Bronchial epithelial cell (primary cell): Measurements from ENCODE around the gene EXOSC10. TPM values are rescaled to one million over a fixed set of nuclear protein-coding genes. Genes with fewer than 3 reads are reported as not detected.

Source experiments
- DNase-seq: peaks from one replicate; pipeline ENCODE4 v3.0.0-alpha.2; 2010; ENCODE audit warnings: low read depth
- FAIRE-seq: peaks from 2 replicates; lab custom pipeline; 2011; peaks lifted over from hg19 to GRCh38; lab: Jason Lieb, UNC
- H3K27me3 ChIP-seq: 2 replicates; pipeline ENCODE4 v1.5.1; 2011; ENCODE audit warnings: low read length; ENCODE audit not compliant: control insufficient read depth, insufficient read depth
- H3K36me3 ChIP-seq: 2 replicates; pipeline ENCODE4 v1.5.1; 2011; ENCODE audit warnings: low read length; ENCODE audit not compliant: control insufficient read depth, insufficient read depth
- H3K4me3 ChIP-seq: 2 replicates; pipeline ENCODE4 v1.5.1; 2011; ENCODE audit warnings: mild to moderate bottlenecking, low read depth, low read length, control low read depth
- total RNA-seq: library from RNA; depleted of rRNA; stranded (reverse); fragments of >200 nt; gene quantifications from 2 replicates; pipeline ENCODE4 v1.2.1, GENCODE V29; 2014
- TF ChIP-seq, protein P1 (sequence below): IDR thresholded peaks from 2 replicates; pipeline ENCODE4 v1.5.1; 2011; ENCODE audit warnings: mild to moderate bottlenecking, moderate library complexity, low read length, control low read depth, inconsistent platforms; ENCODE audit not compliant: insufficient read depth, severe bottlenecking

Gene EXOSC10
- total RNA-seq, 1 donor from 2014 or later: 37.4 TPM

DNA sequence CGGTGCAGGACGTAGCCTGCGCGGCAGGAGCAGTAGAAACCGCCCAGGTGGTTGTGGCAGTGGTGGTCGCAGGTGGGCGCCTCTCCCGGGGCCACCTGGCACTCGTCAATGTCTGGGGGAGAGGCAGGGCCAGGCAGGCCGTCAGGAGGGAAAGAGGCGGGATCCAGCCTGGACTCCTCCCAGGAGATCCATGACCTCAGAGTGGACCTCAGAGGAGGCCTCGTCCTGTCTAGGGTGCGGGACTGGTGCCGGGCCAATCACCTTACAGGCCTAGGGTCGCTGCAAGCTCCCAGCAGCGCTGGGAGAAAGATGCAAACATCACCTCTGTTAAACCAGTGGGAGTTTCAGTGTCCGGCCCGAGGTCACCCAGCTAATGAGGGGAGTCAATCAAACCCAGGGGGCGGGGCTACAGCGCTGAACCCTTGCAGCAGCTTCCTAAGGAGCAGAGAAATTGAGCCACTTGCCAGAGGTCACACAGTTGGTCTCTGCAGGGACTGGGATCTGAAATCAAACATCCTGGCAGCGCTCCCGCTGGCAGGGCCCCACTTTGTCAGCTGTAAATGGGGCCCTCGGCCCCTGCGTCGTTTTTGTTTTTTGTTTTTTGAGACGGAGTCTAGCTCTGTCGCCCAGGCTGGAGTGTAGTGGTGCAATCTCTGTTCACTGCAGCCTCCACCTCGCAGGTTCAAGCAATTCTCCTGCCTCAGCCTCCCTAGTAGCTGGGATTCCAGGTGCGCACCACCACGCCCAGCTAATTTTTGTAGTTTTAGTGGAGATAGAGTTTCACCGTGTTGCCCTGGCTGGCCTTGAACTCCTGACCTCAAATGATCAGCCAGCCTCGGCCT, 54.0 kb downstream of the EXOSC10 start:
- DNase-seq: no peak
- H3K27me3 ChIP-seq: no peaks in the 10 kb centered on the region
- H3K4me3 ChIP-seq: no peak overlapping the region
- no peak for FAIRE-seq
- TF ChIP-seq, protein P1, sequence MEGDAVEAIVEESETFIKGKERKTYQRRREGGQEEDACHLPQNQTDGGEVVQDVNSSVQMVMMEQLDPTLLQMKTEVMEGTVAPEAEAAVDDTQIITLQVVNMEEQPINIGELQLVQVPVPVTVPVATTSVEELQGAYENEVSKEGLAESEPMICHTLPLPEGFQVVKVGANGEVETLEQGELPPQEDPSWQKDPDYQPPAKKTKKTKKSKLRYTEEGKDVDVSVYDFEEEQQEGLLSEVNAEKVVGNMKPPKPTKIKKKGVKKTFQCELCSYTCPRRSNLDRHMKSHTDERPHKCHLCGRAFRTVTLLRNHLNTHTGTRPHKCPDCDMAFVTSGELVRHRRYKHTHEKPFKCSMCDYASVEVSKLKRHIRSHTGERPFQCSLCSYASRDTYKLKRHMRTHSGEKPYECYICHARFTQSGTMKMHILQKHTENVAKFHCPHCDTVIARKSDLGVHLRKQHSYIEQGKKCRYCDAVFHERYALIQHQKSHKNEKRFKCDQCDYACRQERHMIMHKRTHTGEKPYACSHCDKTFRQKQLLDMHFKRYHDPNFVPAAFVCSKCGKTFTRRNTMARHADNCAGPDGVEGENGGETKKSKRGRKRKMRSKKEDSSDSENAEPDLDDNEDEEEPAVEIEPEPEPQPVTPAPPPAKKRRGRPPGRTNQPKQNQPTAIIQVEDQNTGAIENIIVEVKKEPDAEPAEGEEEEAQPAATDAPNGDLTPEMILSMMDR: no peak
- no peaks in the 10 kb centered on the region for H3K36me3 ChIP-seq

DNA sequence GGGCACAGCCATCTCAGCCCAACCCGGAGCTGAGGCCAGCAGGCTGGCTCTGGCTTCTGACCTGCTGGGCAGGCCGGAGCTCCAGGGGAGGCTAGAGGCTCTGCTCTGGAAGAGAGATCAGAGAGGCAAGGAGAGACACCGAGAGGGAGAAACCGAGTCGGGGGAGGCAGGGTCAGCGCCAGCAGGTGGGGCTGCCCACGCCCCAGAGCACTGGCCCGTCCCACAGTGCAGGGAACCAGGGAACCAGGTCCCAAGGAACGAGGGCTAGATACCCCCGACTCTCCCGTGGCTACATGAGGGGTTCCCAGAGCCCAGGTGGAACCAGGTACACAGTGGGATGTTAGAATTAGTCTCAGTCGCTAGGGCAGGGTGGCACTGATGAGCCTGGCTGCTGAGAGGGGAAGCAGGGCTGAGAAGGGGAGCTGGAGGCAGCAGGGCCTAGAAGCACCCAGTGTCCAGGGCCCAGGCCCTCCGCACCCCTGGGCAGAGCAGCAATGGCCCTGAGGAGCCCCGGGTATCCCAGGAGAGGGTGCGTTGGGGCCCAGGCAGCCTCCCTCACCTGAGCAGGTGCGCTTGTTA, 54.7 kb downstream of the EXOSC10 start:
- Histone ChIP-seq H3K4me3 (no peak overlapping the region), H3K27me3 (no peaks in the 10 kb centered on the region), H3K36me3 (no peaks in the 10 kb centered on the region)
- TF ChIP-seq, protein P1: no peak
- FAIRE-seq (no peak), DNase-seq (no peak)

DNA sequence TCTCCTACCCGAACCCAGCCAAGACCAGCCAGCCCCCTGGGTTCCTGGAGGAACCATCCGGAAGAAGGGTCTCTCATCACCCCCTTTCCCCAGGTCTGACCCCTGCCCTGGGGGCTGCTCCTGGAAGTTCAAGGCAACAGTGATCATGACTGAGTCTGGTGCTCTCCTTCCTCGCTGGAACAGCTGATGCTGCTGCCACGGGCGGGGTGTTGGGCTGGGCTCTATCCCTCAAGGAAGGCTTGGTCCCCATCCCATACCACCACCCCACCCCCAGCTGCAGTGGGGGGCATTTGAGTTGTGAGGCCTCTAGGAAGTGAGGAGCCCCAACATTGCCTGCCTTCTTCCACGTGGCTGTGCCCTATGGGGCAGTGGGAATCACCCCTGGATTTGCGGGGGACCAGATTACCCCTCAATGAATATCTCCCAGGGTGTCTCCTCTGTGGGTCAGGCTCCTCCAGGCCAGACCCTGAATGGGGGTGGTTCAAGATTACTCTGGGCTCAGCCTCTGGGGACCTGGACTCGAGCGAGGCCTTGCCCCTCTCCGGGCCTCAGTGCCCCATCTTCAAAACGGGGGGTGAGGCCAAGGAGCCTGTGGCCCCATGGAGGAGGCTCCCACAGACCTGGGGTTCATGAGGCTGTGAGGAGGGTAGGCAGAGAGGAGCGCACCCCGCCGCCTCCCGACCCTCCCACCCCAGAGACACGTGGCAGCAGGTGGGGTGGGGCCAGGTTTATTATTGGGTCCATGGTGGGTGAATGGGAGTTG, 55.4 kb downstream of the EXOSC10 start:
- Histone ChIP-seq H3K27me3 (no peaks in the 10 kb centered on the region), H3K36me3 (no peaks in the 10 kb centered on the region), H3K4me3 (no peak overlapping the region)
- FAIRE-seq (no peak), DNase-seq (no peak)
- TF ChIP-seq, protein P1: no peak

DNA sequence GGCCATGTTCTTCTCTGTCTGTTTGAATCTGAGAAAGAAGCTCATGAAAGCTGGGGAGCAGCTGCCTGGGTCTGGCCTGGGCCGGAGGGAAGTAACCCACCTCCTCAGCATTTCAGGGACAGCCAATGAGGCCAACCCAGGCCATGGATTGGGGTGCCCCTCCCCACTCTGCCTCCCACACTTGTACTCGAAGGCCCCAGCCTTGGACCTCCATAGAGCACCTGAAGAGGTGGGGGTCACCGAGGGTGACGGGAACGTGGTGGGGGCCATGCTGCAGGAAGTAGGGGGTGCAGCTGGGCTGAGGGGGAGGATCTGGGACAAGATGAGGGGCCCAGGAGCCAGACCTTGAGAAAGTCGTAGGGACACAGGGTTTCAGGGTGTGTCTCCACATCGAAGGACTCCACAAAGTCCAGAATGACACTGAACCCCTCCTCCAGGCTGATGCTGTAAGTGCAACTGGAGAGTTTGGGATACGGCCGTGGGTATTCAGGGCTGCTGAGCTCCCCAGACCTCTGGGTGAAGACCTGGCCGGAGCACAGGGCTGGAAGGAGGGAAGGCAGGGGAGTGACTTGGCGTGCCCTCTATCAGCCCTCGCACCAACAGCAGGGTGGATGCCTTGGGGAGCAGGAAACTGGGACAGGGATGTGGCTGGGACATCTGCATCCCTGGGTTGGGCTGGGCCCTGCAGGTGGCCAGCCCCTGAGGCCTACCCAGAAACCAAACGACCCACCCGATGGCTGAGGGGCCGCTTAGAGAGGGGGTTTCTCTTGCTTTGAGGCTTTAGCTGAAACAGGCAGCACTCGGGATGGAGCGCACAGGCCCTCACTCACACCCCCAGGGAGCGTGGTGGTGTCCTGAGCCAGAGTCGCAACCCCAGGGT, 56.4 kb downstream of the EXOSC10 start:
- peaks cover 1% of the 10 kb centered on the region for H3K27me3 ChIP-seq
- no peaks in the 10 kb centered on the region for H3K36me3 ChIP-seq
- TF ChIP-seq, protein P1: no peak
- H3K4me3 ChIP-seq: no peak overlapping the region
- FAIRE-seq (no peak), DNase-seq (no peak)

DNA sequence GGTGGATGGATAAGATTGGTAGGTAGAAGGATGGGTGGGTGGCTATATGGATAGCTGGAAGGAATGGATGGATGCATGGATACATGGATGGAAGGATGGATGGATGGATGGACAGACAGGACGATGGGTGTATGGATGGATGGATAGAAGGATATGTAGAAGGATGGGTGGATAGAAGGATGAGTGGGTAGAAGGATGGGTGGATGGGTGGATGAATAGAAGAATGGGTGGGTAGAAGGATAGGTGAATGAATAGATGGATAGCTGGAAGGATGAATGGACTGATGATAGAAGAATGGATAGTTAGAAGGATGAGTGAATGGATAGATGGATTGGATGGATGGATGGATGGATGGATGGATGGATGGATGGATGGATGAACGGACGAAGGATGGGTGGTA, 57.6 kb downstream of the EXOSC10 start:
- FAIRE-seq (no peak), DNase-seq (no peak)
- Histone ChIP-seq H3K27me3 (peaks cover 1% of the 10 kb centered on the region), H3K4me3 (no peak overlapping the region), H3K36me3 (no peaks in the 10 kb centered on the region)
- TF ChIP-seq, protein P1: no peak
